Fibroblast of lung (primary cell): Measurements from ENCODE around the gene MARCKS. TPM values are rescaled to one million over a fixed set of nuclear protein-coding genes. Genes with fewer than 3 reads are reported as not detected.

Source experiments
- DNase-seq, 2 donors: peaks; one replicate each; pipeline versions ENCODE4 v3.0.0 to v3.0.0-alpha.2; 2010; ENCODE audit warnings: low read depth in 2 of 2
- H2AFZ ChIP-seq: 2 replicates; pipeline ENCODE4 v1.5.1; 2012; ENCODE audit warnings: low read length, control low read depth, inconsistent platforms
- H3K27ac ChIP-seq: 2 replicates; pipeline ENCODE4 v1.5.1; 2011; ENCODE audit warnings: low read length, control low read depth; ENCODE audit not compliant: insufficient read depth
- H3K27me3 ChIP-seq: 2 replicates; pipeline ENCODE4 v1.5.1; 2011; ENCODE audit warnings: mild to moderate bottlenecking, low read length; ENCODE audit not compliant: control insufficient read depth, insufficient read depth
- H3K36me3 ChIP-seq: 2 replicates; pipeline ENCODE4 v1.5.1; 2011; ENCODE audit warnings: low read length; ENCODE audit not compliant: control insufficient read depth, insufficient read depth
- H3K4me1 ChIP-seq: 2 replicates; pipeline ENCODE4 v1.5.1; 2011; ENCODE audit warnings: low read length; ENCODE audit not compliant: control insufficient read depth, insufficient read depth; ENCODE audit errors: extremely low read depth
- H3K4me2 ChIP-seq: 2 replicates; pipeline ENCODE4 v1.5.1; 2011; ENCODE audit warnings: low read length, control low read depth; ENCODE audit not compliant: insufficient read depth; ENCODE audit errors: extremely low read depth
- H3K4me3 ChIP-seq, 4 experiments: fragments of 200-600 bp in 1 of 4; sonication (generic) in 1 of 4; replicated peaks in 1 of 4; 2 replicates each; pipeline ENCODE4 v1.5.1; 2011 to 2016; ENCODE audit warnings: low read length in 4 of 4, low read depth in 3 of 4, mild to moderate bottlenecking in 3 of 4, control low read depth in 2 of 4, inconsistent platforms in 1 of 4, mixed read lengths in 1 of 4; ENCODE audit not compliant: insufficient read depth in 1 of 4; ENCODE audit errors: control extremely low read depth in 1 of 4
- H3K79me2 ChIP-seq: 2 replicates; pipeline ENCODE4 v1.5.1; 2012; ENCODE audit warnings: mild to moderate bottlenecking, low read length, inconsistent platforms; ENCODE audit not compliant: control insufficient read depth, insufficient read depth
- H3K9ac ChIP-seq: 2 replicates; pipeline ENCODE4 v1.5.1; 2011; ENCODE audit warnings: mild to moderate bottlenecking, low read length, control low read depth; ENCODE audit not compliant: insufficient read depth
- H3K9me3 ChIP-seq: 2 replicates; pipeline ENCODE4 v1.5.1; 2012; ENCODE audit warnings: low read depth, low read length; ENCODE audit not compliant: control insufficient read depth, insufficient read depth
- H4K20me1 ChIP-seq: 2 replicates; pipeline ENCODE4 v1.5.1; 2011; ENCODE audit warnings: low read length; ENCODE audit not compliant: control insufficient read depth, insufficient read depth; ENCODE audit errors: extremely low read depth
- CTCF ChIP-seq, 2 donors: IDR thresholded peaks in 1 of 2; conservative IDR thresholded peaks in 1 of 2; 1 replicate in 1 of 2; 2 replicates in 1 of 2; pipeline ENCODE4 v1.5.1; 2011 to 2012; ENCODE audit warnings: low read length in 2 of 2, control low read depth in 1 of 2, inconsistent platforms in 1 of 2, low read depth in 1 of 2, mild to moderate bottlenecking in 1 of 2
- EZH2 ChIP-seq: IDR thresholded peaks from 2 replicates; pipeline ENCODE4 v1.5.1; 2012; ENCODE audit warnings: low read length, control low read depth, mild to moderate bottlenecking; ENCODE audit errors: missing control alignments
- polyA plus RNA-seq, 2 donors: library from polyadenylated mRNA; depleted of rRNA in 1 of 2; stranded (reverse) in 1 of 2; unstranded in 1 of 2; fragments of >200 nt; gene quantifications; 2 replicates each; pipeline ENCODE4 v1.2.1, GENCODE V29; 2011 to 2012; ENCODE audit warnings: missing spikeins in 1 of 2
- total RNA-seq: library from RNA; depleted of rRNA; stranded (reverse); fragments of >200 nt; gene quantifications from 2 replicates; pipeline ENCODE4 v1.2.1, GENCODE V29; 2014

Gene MARCKS
- total and polyA plus RNA-seq, 2 donors (not counting 1 experiment from before 2014, with no cell fraction given), result 103 to 121 TPM

GRCh38 chr6:113846577-113846976 lies 10.6 kb upstream of the MARCKS start:
- no peaks in the 10 kb centered on the region for H3K36me3 ChIP-seq
- H4K20me1 ChIP-seq, result no peaks in the 10 kb centered on the region
- H3K27me3 ChIP-seq, result no peaks in the 10 kb centered on the region
- H3K9me3 ChIP-seq, result no peaks in the 10 kb centered on the region
- H3K9ac ChIP-seq, result no peak overlapping the region
- no peak overlapping the region for H3K4me2 ChIP-seq
- no peak overlapping the region for H3K4me3 ChIP-seq
- no peaks in the 10 kb centered on the region for H3K4me1 ChIP-seq
- no peak overlapping the region for H3K27ac ChIP-seq
- no peak for DNase-seq
- no peaks in the 10 kb centered on the region for H3K79me2 ChIP-seq
- no peak for TF ChIP-seq EZH2
- no peak for TF ChIP-seq CTCF (conservative IDR thresholded peaks at IDR 0.05 in 1 of 2, IDR thresholded peaks at IDR 0.05 in 1 of 2; ENCODE audit: low read depth in 1 of 2, low read length in 2 of 2)
- no peak overlapping the region for H2AFZ ChIP-seq

DNA sequence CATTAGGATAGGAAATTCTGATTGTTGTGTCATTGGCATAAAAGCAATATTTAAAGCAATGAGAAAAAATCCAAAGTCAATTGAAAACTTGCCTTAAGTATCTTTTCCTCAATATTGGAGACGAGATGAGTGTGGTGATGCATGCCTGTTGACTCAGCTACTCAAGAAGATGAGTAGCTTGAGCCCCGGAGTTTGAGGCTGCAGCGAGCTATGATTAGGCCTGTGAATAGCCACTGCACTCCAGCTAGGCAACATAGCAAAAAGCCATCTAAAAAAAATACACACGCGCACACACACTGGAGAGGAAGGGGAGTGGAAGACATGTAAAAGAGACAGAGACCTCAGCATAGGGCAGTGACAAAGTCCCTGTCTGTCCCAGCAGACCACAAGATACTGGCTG lies 9.7 kb upstream of the MARCKS start:
- no peak overlapping the region for H3K4me3 ChIP-seq
- no peaks in the 10 kb centered on the region for H3K79me2 ChIP-seq
- TF ChIP-seq CTCF (conservative IDR thresholded peaks at IDR 0.05 in 1 of 2, IDR thresholded peaks at IDR 0.05 in 1 of 2; ENCODE audit: low read depth in 1 of 2, low read length in 2 of 2) (no peak), EZH2 (no peak)
- H3K36me3 ChIP-seq, result no peaks in the 10 kb centered on the region
- no peaks in the 10 kb centered on the region for H3K4me1 ChIP-seq
- no peak overlapping the region for H2AFZ ChIP-seq
- no peaks in the 10 kb centered on the region for H3K9me3 ChIP-seq
- no peaks in the 10 kb centered on the region for H4K20me1 ChIP-seq
- H3K9ac ChIP-seq, result no peak overlapping the region
- DNase-seq, result peak in 1 of 2 donors; percentile 85
- H3K4me2 ChIP-seq, result no peak overlapping the region
- H3K27me3 ChIP-seq, result no peaks in the 10 kb centered on the region
- no peak overlapping the region for H3K27ac ChIP-seq

DNA sequence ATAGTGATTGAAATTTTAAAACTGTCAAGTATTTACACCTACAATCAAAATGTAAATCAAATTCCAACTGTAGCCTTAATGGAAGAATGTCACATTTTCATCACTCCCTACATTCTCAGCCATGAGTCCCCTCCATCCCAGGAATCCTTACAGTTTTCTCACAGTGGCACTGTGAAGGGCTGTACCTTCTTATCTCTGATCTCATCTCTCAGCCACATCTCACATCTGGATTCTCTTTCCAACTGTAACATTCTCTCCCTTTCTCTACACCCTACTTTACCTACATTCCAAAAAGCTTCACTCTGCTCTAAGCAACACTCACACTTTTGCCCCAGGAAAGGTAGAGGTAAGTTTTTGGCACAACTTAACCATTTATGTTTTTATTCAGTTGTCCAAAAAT lies 8.9 kb upstream of the MARCKS start:
- Histone ChIP-seq H3K79me2 (no peaks in the 10 kb centered on the region), H3K27ac (no peak overlapping the region), H3K9ac (no peak overlapping the region), H3K36me3 (no peaks in the 10 kb centered on the region), H3K4me2 (no peak overlapping the region), H2AFZ (no peak overlapping the region), H3K4me1 (no peaks in the 10 kb centered on the region), H3K27me3 (no peaks in the 10 kb centered on the region), H3K9me3 (no peaks in the 10 kb centered on the region), H4K20me1 (no peaks in the 10 kb centered on the region), H3K4me3 (no peak overlapping the region)
- DNase-seq, result no peak
- TF ChIP-seq CTCF (conservative IDR thresholded peaks at IDR 0.05 in 1 of 2, IDR thresholded peaks at IDR 0.05 in 1 of 2; ENCODE audit: low read depth in 1 of 2, low read length in 2 of 2) (no peak), EZH2 (no peak)
